GM18870 (cell line): ENCODE measurements around the gene ZFP92.
"Not testable (repeated sequence)": the region's sequence is repeated elsewhere in the genome, so short reads cannot be mapped to it uniquely, and the experiment has no call there.

Experiments
- ATAC-seq: cut with Tn5 transposase; IDR thresholded peaks from one replicate; pipeline ENCODE4 v1.9.1; 2021; ENCODE audit warnings: moderate library complexity; ENCODE audit not compliant: unreplicated experiment

The ZFP92 gene

GRCh38 chrX:153411255-153411987 lies at the start of gene ZFP92:
TSS of gene ZFP92 (plus strand) at chrX:153411472. CDS start at chrX:153418323, 6,851 bp downstream.
- no peak for ATAC-seq

- ATAC-seq, result no peak
Measured at GRCh38 chrX:153361781-153362397, 49.4 kb upstream of the ZFP92 start.

GRCh38 chrX:153365670-153366069 lies 45.6 kb upstream of the ZFP92 start:
- ATAC-seq, result no peak

- ATAC-seq, result no peak
Measured at GRCh38 chrX:153366119-153366518, 45.2 kb upstream of the ZFP92 start.

GRCh38 chrX:153366878-153367538 lies 44.3 kb upstream of the ZFP92 start:
- no peak for ATAC-seq

- ATAC-seq, result no peak
Measured at GRCh38 chrX:153370293-153371055, 40.8 kb upstream of the ZFP92 start.

- no peak for ATAC-seq
Measured at GRCh38 chrX:153371256-153371655, 40.0 kb upstream of the ZFP92 start.

GRCh38 chrX:153372949-153373348 lies 38.3 kb upstream of the ZFP92 start:
- ATAC-seq, result no peak

GRCh38 chrX:153374426-153374825 lies 36.8 kb upstream of the ZFP92 start:
- no peak for ATAC-seq

- ATAC-seq, result no peak
Measured at GRCh38 chrX:153375571-153375970, 35.7 kb upstream of the ZFP92 start.

GRCh38 chrX:153377727-153378126 lies 33.5 kb upstream of the ZFP92 start:
- ATAC-seq, result no peak

GRCh38 chrX:153378607-153379006 lies 32.7 kb upstream of the ZFP92 start:
- ATAC-seq, result no peak

GRCh38 chrX:153379508-153379907 lies 31.8 kb upstream of the ZFP92 start:
- no peak for ATAC-seq

- no peak for ATAC-seq
Measured at GRCh38 chrX:153379971-153380581, 31.2 kb upstream of the ZFP92 start.

- ATAC-seq, result no peak
Measured at GRCh38 chrX:153380691-153381090, 30.6 kb upstream of the ZFP92 start.

GRCh38 chrX:153381684-153382532 lies 29.4 kb upstream of the ZFP92 start:
- no peak for ATAC-seq

- ATAC-seq, result no peak
Measured at GRCh38 chrX:153382563-153383482, 28.4 kb upstream of the ZFP92 start.

GRCh38 chrX:153384390-153384789 lies 26.9 kb upstream of the ZFP92 start:
- no peak for ATAC-seq

GRCh38 chrX:153384973-153385372 lies 26.3 kb upstream of the ZFP92 start:
- ATAC-seq, result not testable (repeated sequence)
